GM23338 (cell line): ENCODE measurements around the gene EFCAB6. TPM values are rescaled to one million over a fixed set of nuclear protein-coding genes. Genes with fewer than 3 reads are reported as not detected.

ENCODE experiments used
- ATAC-seq: fragments of 200-7000 bp; cut with Tn5 transposase; 3 replicates; pipeline ENCODE4 v1.9.1; 2020
- DNase-seq: peaks from one replicate; pipeline ENCODE4 v3.0.0-alpha.2; 2015; ENCODE audit warnings: low spot score
- H2AFZ ChIP-seq: fragments of 200-600 bp; sonication (generic); 2 replicates; pipeline ENCODE4 v1.8.0; 2016; ENCODE audit warnings: antibody characterized with exemption, mild to moderate bottlenecking, moderate library complexity
- H3F3A ChIP-seq: fragments of 200-600 bp; sonication (generic); replicated peaks from 2 replicates; pipeline ENCODE4 v1.8.0; 2017; ENCODE audit warnings: antibody characterized with exemption, mixed run types, low read depth
- H3K27ac ChIP-seq: fragments of 200-600 bp; sonication (generic); 2 replicates; pipeline ENCODE4 v1.6.1; 2016; ENCODE audit warnings: low read depth
- H3K27me3 ChIP-seq: fragments of 200-600 bp; sonication (generic); 2 replicates; pipeline ENCODE4 v1.8.0; 2016; ENCODE audit warnings: mild to moderate bottlenecking, mixed run types, moderate library complexity; ENCODE audit not compliant: insufficient read depth
- H3K36me3 ChIP-seq: fragments of 200-600 bp; sonication (generic); 2 replicates; pipeline ENCODE4 v1.8.0; 2016; ENCODE audit warnings: mild to moderate bottlenecking; ENCODE audit not compliant: insufficient read depth
- H3K4me1 ChIP-seq: fragments of 200-600 bp; sonication (generic); 2 replicates; pipeline ENCODE4 v1.8.0; 2016; ENCODE audit warnings: mild to moderate bottlenecking, moderate library complexity; ENCODE audit not compliant: insufficient read depth
- H3K4me2 ChIP-seq: fragments of 200-600 bp; sonication (generic); 2 replicates; pipeline ENCODE4 v1.7.1; 2017; ENCODE audit warnings: mixed run types
- H3K4me3 ChIP-seq: fragments of 200-600 bp; sonication (generic); 2 replicates; pipeline ENCODE4 v1.6.1; 2016; ENCODE audit warnings: mixed run types
- H3K79me2 ChIP-seq: fragments of 200-600 bp; sonication (generic); replicated peaks from 2 replicates; pipeline ENCODE4 v1.8.0; 2017; ENCODE audit warnings: mild to moderate bottlenecking; ENCODE audit not compliant: insufficient read depth
- H3K9me2 ChIP-seq: fragments of 200-600 bp; sonication (generic); 2 replicates; pipeline ENCODE4 v1.8.0; 2017; ENCODE audit not compliant: insufficient read depth
- H4K20me1 ChIP-seq: fragments of 200-600 bp; sonication (generic); replicated peaks from 2 replicates; pipeline ENCODE4 v1.8.0; 2017; ENCODE audit warnings: mild to moderate bottlenecking; ENCODE audit not compliant: insufficient read depth
- H3K27ac Mint-ChIP-seq: 2 replicates; pipeline ENCODE4 v1.8.0; 2020; ENCODE audit warnings: inconsistent platforms, mild to moderate bottlenecking, moderate library complexity, mixed read lengths
- H3K27me3 Mint-ChIP-seq: 3 replicates; pipeline ENCODE4 v1.8.0; 2022; ENCODE audit warnings: low read depth, mild to moderate bottlenecking, moderate library complexity, mixed read lengths, inconsistent platforms; ENCODE audit not compliant: insufficient read depth, poor library complexity
- H3K36me3 Mint-ChIP-seq: 3 replicates; pipeline ENCODE4 v1.8.0; 2021; ENCODE audit warnings: low read depth, mild to moderate bottlenecking, inconsistent platforms, moderate library complexity, mixed read lengths
- H3K4me1 Mint-ChIP-seq: 3 replicates; pipeline ENCODE4 v1.8.0; 2020; ENCODE audit warnings: mild to moderate bottlenecking, inconsistent platforms, mixed read lengths
- H3K4me3 Mint-ChIP-seq: 3 replicates; pipeline ENCODE4 v1.8.0; 2021; ENCODE audit warnings: moderate library complexity, mild to moderate bottlenecking, inconsistent platforms, mixed read lengths
- H3K9me3 Mint-ChIP-seq: 3 replicates; pipeline ENCODE4 v1.8.0; 2020; ENCODE audit warnings: moderate library complexity, mild to moderate bottlenecking, inconsistent platforms, mixed read lengths
- CREB1 ChIP-seq: fragments of 250-450 bp; sonication (Bioruptor Pico); IDR thresholded peaks from 2 replicates; pipeline ENCODE4 v1.5.0; 2020; ENCODE audit warnings: low read depth, mild to moderate bottlenecking, moderate library complexity
- EZH2 ChIP-seq: fragments of 200-600 bp; sonication (generic); IDR thresholded peaks from one replicate; pipeline ENCODE4 v1.8.0; 2017; ENCODE audit warnings: antibody characterized with exemption, mild to moderate bottlenecking, low read depth; ENCODE audit not compliant: unreplicated experiment
- EZH2phosphoT487 ChIP-seq: fragments of 200-600 bp; sonication (generic); IDR thresholded peaks from one replicate; pipeline ENCODE4 v1.8.1; 2018; ENCODE audit warnings: antibody characterized with exemption; ENCODE audit not compliant: unreplicated experiment
- JUNB ChIP-seq: IDR thresholded peaks from one replicate; pipeline ENCODE4 v1.6.1; 2016; ENCODE audit warnings: antibody characterized with exemption; ENCODE audit not compliant: unreplicated experiment
- NANOG ChIP-seq: IDR thresholded peaks from 2 replicates; pipeline ENCODE4 v1.6.1; 2016; ENCODE audit warnings: antibody characterized with exemption, borderline replicate concordance
- POLR2AphosphoS5 ChIP-seq: IDR thresholded peaks from 2 replicates; pipeline ENCODE4 v1.6.1; 2016; ENCODE audit warnings: antibody characterized with exemption, low read depth
- STAT1 ChIP-seq: IDR thresholded peaks from one replicate; pipeline ENCODE4 v1.6.1; 2016; ENCODE audit warnings: antibody characterized with exemption; ENCODE audit not compliant: unreplicated experiment
- ZNF114 ChIP-seq: fragments of 250-450 bp; sonication (Bioruptor Pico); IDR thresholded peaks from 2 replicates; pipeline ENCODE4 v1.5.0; 2020; ENCODE audit warnings: mild to moderate bottlenecking, moderate library complexity
- ZNF331 ChIP-seq: fragments of 250-450 bp; sonication (Bioruptor Pico); IDR thresholded peaks from 2 replicates; pipeline ENCODE4 v1.5.0; 2020; ENCODE audit warnings: low read depth, mild to moderate bottlenecking, moderate library complexity
- polyA plus RNA-seq: library from polyadenylated mRNA; unstranded; fragments of >200 nt; fragmentation: Nextera tagmentation; extraction: Ambion mirVana; gene quantifications from 2 replicates; pipeline ENCODE4 v1.2.1, GENCODE V29; 2016
- total RNA-seq: library from RNA; depleted of rRNA; stranded (reverse); fragments of >200 nt; shearing (Covaris generic); gene quantifications from 2 replicates; pipeline ENCODE4 v1.2.3, GENCODE V29; 2014
- TF ChIP-seq, protein P1 (sequence below): fragments of 250-450 bp; sonication (Bioruptor Pico); IDR thresholded peaks from 2 replicates; pipeline ENCODE4 v1.5.0; 2020; ENCODE audit warnings: mild to moderate bottlenecking, moderate library complexity
- TF ChIP-seq, protein P2 (sequence below), 2 experiments: fragments of 200-600 bp in 1 of 2; sonication (generic) in 1 of 2; conservative IDR thresholded peaks; 2 replicates each; pipeline versions ENCODE4 v1.5.1 to v1.6.1; 2016 to 2017; ENCODE audit warnings: antibody characterized with exemption in 2 of 2, low read depth in 2 of 2, mild to moderate bottlenecking in 2 of 2, moderate library complexity in 1 of 2
- TF ChIP-seq, protein P3 (sequence below): IDR thresholded peaks from 2 replicates; pipeline ENCODE4 v1.6.1; 2016; ENCODE audit warnings: antibody characterized with exemption
- TF ChIP-seq, protein P4 (sequence below): IDR thresholded peaks from one replicate; pipeline ENCODE4 v1.6.1; 2018; ENCODE audit warnings: antibody characterized with exemption; ENCODE audit not compliant: unreplicated experiment

Gene EFCAB6
- total and polyA plus RNA-seq, 2 experiments from 2014 or later: 1.1 to 1.8 TPM

DNA sequence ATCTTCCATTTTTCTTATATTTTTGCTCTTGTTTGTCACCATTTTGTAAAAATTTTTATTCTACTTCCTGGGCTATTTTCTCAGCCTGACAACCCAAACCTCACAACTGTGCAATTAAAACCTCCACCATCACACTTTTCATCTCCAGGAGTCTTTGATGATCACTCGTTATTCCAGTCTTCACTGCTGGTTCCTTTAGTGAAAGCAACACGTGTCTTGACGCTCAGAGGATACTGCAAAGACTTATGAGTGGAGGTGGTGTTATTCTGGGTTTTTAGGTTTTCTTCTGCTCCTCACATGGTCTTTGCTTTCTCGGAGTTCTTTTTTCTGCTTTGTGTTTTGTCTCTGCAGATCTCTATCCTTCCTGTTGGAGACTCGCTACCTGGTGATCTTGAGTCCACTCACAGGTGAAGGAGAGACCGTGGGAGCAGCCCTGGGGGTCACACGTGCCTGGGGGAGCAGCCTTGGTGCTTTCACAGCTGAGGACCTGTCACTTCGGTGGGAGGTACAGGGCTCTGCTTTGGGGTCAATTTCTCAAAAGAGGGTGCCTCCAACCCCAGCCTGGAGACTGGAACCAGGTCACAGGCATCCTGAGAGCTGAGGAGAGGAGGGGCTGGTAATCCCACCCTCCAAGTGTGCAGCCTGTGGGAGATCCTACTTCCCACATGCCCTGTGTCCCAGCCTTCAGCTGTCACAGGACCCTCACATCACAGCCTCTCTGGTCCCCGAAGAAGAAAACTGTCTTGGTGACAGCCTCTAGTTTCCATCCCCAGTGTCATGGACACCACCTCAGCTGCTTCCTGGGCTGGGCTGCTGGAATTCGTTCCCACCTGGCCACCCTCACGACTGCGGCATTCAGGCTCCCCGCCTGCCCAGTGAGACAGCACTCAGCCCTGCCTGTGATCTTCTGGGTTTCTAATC, 39.2 kb upstream of the EFCAB6 start:
- no peaks in the 10 kb centered on the region for H3K27me3 ChIP-seq
- H3K4me1 Mint-ChIP-seq: peaks cover 39% of the 10 kb centered on the region
- no peaks in the 10 kb centered on the region for H3K4me1 ChIP-seq
- H3K27ac ChIP-seq: 0 out of 2 replicates have a peak overlapping the region, but pooled peaks have one; percentile 39
- no peak overlapping the region for H3K4me3 ChIP-seq
- ATAC-seq (no peak), DNase-seq (no peak)
- peaks cover 9% of the 10 kb centered on the region for H3K27me3 Mint-ChIP-seq
- peaks cover under 1% of the 10 kb centered on the region for H4K20me1 ChIP-seq
- H3K9me3 Mint-ChIP-seq: peaks cover 3% of the 10 kb centered on the region; the same call in 2 of the 3 replicates
- H3K36me3 ChIP-seq: no peaks in the 10 kb centered on the region
- H3K4me2 ChIP-seq: no peak overlapping the region
- H3K9me2 ChIP-seq: no peaks in the 10 kb centered on the region
- no peak overlapping the region; the same call in 1 of the 2 replicates for H3K27ac Mint-ChIP-seq
- H3F3A ChIP-seq: no peaks in the 10 kb centered on the region
- H3K36me3 Mint-ChIP-seq: peaks cover 4% of the 10 kb centered on the region
- no peak overlapping the region for H3K4me3 Mint-ChIP-seq
- H3K79me2 ChIP-seq: peaks cover 70% of the 10 kb centered on the region
- TF ChIP-seq ZNF114 (CRISPR knock-in tag) (no peak), EZH2phosphoT487 (no peak), ZNF331 (CRISPR knock-in tag) (no peak), POLR2AphosphoS5 (no peak), EZH2 (no peak), NANOG (no peak), CREB1 (CRISPR knock-in tag) (no peak), JUNB (no peak), STAT1 (no peak)
- TF ChIP-seq, protein P1, sequence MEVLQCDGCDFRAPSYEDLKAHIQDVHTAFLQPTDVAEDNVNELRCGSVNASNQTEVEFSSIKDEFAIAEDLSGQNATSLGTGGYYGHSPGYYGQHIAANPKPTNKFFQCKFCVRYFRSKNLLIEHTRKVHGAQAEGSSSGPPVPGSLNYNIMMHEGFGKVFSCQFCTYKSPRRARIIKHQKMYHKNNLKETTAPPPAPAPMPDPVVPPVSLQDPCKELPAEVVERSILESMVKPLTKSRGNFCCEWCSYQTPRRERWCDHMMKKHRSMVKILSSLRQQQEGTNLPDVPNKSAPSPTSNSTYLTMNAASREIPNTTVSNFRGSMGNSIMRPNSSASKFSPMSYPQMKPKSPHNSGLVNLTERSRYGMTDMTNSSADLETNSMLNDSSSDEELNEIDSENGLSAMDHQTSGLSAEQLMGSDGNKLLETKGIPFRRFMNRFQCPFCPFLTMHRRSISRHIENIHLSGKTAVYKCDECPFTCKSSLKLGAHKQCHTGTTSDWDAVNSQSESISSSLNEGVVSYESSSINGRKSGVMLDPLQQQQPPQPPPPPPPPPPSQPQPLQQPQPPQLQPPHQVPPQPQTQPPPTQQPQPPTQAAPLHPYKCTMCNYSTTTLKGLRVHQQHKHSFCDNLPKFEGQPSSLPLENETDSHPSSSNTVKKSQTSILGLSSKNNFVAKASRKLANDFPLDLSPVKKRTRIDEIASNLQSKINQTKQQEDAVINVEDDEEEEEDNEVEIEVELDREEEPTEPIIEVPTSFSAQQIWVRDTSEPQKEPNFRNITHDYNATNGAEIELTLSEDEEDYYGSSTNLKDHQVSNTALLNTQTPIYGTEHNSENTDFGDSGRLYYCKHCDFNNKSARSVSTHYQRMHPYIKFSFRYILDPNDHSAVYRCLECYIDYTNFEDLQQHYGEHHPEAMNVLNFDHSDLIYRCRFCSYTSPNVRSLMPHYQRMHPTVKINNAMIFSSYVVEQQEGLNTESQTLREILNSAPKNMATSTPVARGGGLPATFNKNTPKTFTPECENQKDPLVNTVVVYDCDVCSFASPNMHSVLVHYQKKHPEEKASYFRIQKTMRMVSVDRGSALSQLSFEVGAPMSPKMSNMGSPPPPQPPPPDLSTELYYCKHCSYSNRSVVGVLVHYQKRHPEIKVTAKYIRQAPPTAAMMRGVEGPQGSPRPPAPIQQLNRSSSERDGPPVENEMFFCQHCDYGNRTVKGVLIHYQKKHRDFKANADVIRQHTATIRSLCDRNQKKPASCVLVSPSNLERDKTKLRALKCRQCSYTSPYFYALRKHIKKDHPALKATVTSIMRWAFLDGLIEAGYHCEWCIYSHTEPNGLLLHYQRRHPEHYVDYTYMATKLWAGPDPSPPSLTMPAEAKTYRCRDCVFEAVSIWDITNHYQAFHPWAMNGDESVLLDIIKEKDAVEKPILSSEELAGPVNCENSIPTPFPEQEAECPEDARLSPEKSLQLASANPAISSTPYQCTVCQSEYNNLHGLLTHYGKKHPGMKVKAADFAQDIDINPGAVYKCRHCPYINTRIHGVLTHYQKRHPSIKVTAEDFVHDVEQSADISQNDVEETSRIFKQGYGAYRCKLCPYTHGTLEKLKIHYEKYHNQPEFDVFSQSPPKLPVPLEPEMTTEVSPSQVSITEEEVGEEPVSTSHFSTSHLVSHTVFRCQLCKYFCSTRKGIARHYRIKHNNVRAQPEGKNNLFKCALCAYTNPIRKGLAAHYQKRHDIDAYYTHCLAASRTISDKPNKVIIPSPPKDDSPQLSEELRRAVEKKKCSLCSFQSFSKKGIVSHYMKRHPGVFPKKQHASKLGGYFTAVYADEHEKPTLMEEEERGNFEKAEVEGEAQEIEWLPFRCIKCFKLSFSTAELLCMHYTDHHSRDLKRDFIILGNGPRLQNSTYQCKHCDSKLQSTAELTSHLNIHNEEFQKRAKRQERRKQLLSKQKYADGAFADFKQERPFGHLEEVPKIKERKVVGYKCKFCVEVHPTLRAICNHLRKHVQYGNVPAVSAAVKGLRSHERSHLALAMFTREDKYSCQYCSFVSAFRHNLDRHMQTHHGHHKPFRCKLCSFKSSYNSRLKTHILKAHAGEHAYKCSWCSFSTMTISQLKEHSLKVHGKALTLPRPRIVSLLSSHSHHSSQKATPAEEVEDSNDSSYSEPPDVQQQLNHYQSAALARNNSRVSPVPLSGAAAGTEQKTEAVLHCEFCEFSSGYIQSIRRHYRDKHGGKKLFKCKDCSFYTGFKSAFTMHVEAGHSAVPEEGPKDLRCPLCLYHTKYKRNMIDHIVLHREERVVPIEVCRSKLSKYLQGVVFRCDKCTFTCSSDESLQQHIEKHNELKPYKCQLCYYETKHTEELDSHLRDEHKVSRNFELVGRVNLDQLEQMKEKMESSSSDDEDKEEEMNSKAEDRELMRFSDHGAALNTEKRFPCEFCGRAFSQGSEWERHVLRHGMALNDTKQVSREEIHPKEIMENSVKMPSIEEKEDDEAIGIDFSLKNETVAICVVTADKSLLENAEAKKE (CRISPR knock-in tag): no peak
- TF ChIP-seq, protein P2, sequence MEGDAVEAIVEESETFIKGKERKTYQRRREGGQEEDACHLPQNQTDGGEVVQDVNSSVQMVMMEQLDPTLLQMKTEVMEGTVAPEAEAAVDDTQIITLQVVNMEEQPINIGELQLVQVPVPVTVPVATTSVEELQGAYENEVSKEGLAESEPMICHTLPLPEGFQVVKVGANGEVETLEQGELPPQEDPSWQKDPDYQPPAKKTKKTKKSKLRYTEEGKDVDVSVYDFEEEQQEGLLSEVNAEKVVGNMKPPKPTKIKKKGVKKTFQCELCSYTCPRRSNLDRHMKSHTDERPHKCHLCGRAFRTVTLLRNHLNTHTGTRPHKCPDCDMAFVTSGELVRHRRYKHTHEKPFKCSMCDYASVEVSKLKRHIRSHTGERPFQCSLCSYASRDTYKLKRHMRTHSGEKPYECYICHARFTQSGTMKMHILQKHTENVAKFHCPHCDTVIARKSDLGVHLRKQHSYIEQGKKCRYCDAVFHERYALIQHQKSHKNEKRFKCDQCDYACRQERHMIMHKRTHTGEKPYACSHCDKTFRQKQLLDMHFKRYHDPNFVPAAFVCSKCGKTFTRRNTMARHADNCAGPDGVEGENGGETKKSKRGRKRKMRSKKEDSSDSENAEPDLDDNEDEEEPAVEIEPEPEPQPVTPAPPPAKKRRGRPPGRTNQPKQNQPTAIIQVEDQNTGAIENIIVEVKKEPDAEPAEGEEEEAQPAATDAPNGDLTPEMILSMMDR (conservative IDR thresholded peaks at IDR 0.05; ENCODE audit: low read depth in 2 of 2): no peak
- TF ChIP-seq, protein P3, sequence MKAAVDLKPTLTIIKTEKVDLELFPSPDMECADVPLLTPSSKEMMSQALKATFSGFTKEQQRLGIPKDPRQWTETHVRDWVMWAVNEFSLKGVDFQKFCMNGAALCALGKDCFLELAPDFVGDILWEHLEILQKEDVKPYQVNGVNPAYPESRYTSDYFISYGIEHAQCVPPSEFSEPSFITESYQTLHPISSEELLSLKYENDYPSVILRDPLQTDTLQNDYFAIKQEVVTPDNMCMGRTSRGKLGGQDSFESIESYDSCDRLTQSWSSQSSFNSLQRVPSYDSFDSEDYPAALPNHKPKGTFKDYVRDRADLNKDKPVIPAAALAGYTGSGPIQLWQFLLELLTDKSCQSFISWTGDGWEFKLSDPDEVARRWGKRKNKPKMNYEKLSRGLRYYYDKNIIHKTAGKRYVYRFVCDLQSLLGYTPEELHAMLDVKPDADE: no peak
- TF ChIP-seq, protein P4, sequence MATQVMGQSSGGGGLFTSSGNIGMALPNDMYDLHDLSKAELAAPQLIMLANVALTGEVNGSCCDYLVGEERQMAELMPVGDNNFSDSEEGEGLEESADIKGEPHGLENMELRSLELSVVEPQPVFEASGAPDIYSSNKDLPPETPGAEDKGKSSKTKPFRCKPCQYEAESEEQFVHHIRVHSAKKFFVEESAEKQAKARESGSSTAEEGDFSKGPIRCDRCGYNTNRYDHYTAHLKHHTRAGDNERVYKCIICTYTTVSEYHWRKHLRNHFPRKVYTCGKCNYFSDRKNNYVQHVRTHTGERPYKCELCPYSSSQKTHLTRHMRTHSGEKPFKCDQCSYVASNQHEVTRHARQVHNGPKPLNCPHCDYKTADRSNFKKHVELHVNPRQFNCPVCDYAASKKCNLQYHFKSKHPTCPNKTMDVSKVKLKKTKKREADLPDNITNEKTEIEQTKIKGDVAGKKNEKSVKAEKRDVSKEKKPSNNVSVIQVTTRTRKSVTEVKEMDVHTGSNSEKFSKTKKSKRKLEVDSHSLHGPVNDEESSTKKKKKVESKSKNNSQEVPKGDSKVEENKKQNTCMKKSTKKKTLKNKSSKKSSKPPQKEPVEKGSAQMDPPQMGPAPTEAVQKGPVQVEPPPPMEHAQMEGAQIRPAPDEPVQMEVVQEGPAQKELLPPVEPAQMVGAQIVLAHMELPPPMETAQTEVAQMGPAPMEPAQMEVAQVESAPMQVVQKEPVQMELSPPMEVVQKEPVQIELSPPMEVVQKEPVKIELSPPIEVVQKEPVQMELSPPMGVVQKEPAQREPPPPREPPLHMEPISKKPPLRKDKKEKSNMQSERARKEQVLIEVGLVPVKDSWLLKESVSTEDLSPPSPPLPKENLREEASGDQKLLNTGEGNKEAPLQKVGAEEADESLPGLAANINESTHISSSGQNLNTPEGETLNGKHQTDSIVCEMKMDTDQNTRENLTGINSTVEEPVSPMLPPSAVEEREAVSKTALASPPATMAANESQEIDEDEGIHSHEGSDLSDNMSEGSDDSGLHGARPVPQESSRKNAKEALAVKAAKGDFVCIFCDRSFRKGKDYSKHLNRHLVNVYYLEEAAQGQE: no peak
- H2AFZ ChIP-seq: no peak overlapping the region
